HG03469 (cell line): Measurements from ENCODE around the gene MTIF2.
"Not testable (repeated sequence)": the region's sequence is repeated elsewhere in the genome, so short reads cannot be mapped to it uniquely, and the experiment has no call there.

Source experiments
- ATAC-seq: cut with Tn5 transposase; IDR thresholded peaks from one replicate; pipeline ENCODE4 v1.9.1; 2021; ENCODE audit warnings: mild to moderate bottlenecking, moderate library complexity, moderate number of reproducible peaks; ENCODE audit not compliant: unreplicated experiment

Gene MTIF2

GRCh38 chr2:55200416-55200815 is 68.6 kb downstream of the MTIF2 start:
- no peak for ATAC-seq

DNA sequence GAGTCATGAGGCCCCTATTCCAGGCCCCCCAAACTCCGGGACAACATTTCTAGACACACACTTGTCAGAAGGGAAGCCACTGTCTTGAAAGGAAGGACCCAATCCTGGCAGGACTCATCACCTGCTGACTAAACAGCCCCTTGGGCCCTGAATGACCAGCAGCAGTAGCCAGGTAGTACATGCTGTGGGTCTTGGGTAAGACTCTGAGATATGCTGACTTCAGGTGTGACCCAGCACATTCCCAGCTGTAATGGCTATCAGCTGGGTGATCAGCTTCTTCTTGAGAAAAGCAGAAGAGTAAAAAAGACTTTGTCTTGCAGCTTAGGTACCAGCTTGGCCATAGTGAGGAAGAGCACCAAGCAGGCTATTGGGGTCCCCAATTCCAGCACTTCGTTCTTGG is 72.5 kb downstream of the MTIF2 start:
- no peak for ATAC-seq

DNA sequence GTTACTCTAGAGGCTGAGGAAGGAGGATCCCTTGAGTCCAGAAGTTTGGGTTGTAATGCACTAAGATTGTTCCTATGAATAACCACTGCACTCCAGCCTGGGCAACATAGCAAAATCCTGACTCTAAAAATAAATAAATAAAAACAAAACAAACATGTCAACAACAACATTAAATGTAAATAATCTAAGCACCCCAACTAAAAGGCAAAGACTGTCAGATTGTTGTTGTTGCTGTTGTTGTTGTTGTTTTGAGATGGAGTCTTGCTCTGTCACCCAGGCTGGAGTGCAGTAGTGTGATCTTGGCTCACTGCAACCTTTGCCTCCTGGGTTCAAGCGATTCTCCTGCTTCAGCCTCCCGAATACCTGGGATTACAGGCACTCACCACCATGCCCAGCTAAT is 77.1 kb downstream of the MTIF2 start:
- not testable (repeated sequence) for ATAC-seq

- not testable (repeated sequence) for ATAC-seq
Observed at GRCh38 chr2:55186837-55187236, 82.2 kb downstream of the MTIF2 start.
